Rectal smooth muscle tissue (tissue), 1 donor: Measurements from ENCODE around the gene VN1R4.
"Not testable (repeated sequence)": the region's sequence is repeated elsewhere in the genome, so short reads cannot be mapped to it uniquely, and the experiment has no call there.

Experiments used
- H3K27ac ChIP-seq: one replicate; pipeline ENCODE4 v1.7.0; 2013; ENCODE audit warnings: low read depth, low read length, inconsistent platforms
- H3K27me3 ChIP-seq: one replicate; pipeline ENCODE4 v1.7.0; 2013; ENCODE audit warnings: low read length; ENCODE audit not compliant: control insufficient read depth, insufficient read depth
- H3K36me3 ChIP-seq: one replicate; pipeline ENCODE4 v1.7.0; 2013; ENCODE audit warnings: low read length; ENCODE audit not compliant: control insufficient read depth, insufficient read depth
- H3K4me1 ChIP-seq: one replicate; pipeline ENCODE4 v1.7.0; 2013; ENCODE audit warnings: low read length; ENCODE audit not compliant: control insufficient read depth, insufficient read depth
- H3K4me3 ChIP-seq: one replicate; pipeline ENCODE4 v1.7.0; 2013; ENCODE audit warnings: low read length
- H3K9ac ChIP-seq: one replicate; pipeline ENCODE4 v1.7.0; 2013; ENCODE audit warnings: low read length

The VN1R4 gene

GRCh38 chr19:53267623-53268022, at the start of gene VN1R4:
VN1R4 (minus strand) TSS chr19:53267723; CDS start chr19:53267665, 58 bp downstream.
- H3K27ac ChIP-seq, H3K36me3 ChIP-seq, H3K27me3 ChIP-seq, H3K9ac ChIP-seq, H3K4me1 ChIP-seq, H3K4me3 ChIP-seq: not testable (repeated sequence)

- H3K27ac ChIP-seq, result no peak overlapping the region
- H3K4me3 ChIP-seq, result no peak overlapping the region
- peaks cover under 1% of the 10 kb centered on the region for H3K27me3 ChIP-seq
- H3K4me1 ChIP-seq, result no peaks in the 10 kb centered on the region
- H3K9ac ChIP-seq, result no peak overlapping the region
- H3K36me3 ChIP-seq, result no peaks in the 10 kb centered on the region
These were observed 44.4 kb upstream of the VN1R4 start for GRCh38 chr19:53311897-53312296.

GRCh38 chr19:53311044-53311443, 43.5 kb upstream of the VN1R4 start:
- no peaks in the 10 kb centered on the region for H3K4me1 ChIP-seq
- H3K27me3 ChIP-seq, result peaks cover 5% of the 10 kb centered on the region
- H3K4me3 ChIP-seq, result no peak overlapping the region
- no peaks in the 10 kb centered on the region for H3K36me3 ChIP-seq
- no peak overlapping the region for H3K9ac ChIP-seq
- H3K27ac ChIP-seq, result no peak overlapping the region

GRCh38 chr19:53308339-53308811, 40.9 kb upstream of the VN1R4 start:
- Histone ChIP-seq H3K4me3 (no peak overlapping the region), H3K27ac (no peak overlapping the region), H3K36me3 (no peaks in the 10 kb centered on the region), H3K4me1 (no peaks in the 10 kb centered on the region), H3K27me3 (peaks cover 5% of the 10 kb centered on the region), H3K9ac (no peak overlapping the region)

DNA sequence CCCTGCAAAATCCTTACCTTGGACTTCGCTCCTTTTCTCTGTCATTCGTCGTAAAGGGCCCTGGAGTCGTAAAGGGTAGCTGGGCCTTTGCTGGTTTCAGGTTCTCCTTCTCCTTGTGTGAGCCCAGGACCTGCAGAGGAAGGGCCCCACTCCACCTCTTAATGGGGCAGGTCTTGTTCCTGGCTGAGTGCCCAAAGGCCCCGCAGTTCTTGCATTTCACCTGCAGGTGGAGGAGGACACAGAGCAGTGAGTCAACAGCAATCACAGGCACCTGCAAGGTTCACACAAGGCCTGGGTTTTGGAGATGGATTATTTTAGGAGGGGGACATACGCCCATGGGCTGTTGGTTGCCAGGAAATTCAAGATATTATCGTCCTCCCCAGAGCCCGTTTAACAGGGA, 33.8 kb upstream of the VN1R4 start:
- not testable (repeated sequence) for H3K4me1 ChIP-seq, H3K4me3 ChIP-seq, H3K36me3 ChIP-seq, H3K27me3 ChIP-seq, H3K9ac ChIP-seq, H3K27ac ChIP-seq

DNA sequence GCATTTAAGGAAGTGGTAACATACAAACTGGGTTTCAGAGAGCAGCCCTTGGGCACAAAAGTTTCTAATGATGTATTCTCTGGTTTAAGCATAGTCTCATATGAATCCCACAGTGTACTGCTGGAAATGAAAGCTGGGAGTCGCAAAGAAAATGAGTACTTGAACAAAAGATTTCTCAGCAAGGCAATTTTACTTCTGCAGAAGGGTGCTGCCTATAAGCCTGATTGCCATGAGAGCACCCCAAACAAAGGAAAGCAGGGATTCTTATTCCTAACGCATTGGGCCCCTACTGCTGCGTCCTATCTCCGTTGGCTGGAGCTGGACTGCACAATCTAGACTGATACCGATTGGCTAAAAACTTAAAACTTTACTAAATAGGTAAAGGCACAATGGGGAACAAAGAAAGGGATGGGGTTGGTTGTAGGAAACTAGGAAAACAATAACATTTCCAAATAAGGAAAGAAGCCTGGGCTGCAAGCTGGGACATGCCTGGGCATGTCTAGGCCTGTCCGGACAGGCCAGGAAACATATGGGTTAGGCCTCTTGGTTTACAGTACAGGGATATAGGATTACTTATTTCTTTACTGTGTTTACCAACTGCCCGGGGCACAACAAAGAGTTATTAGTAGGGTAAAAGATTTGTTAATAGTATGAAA, 27.4 kb upstream of the VN1R4 start:
- Histone ChIP-seq H3K4me3 (no peak overlapping the region), H3K9ac (no peak overlapping the region), H3K36me3 (no peaks in the 10 kb centered on the region)

DNA sequence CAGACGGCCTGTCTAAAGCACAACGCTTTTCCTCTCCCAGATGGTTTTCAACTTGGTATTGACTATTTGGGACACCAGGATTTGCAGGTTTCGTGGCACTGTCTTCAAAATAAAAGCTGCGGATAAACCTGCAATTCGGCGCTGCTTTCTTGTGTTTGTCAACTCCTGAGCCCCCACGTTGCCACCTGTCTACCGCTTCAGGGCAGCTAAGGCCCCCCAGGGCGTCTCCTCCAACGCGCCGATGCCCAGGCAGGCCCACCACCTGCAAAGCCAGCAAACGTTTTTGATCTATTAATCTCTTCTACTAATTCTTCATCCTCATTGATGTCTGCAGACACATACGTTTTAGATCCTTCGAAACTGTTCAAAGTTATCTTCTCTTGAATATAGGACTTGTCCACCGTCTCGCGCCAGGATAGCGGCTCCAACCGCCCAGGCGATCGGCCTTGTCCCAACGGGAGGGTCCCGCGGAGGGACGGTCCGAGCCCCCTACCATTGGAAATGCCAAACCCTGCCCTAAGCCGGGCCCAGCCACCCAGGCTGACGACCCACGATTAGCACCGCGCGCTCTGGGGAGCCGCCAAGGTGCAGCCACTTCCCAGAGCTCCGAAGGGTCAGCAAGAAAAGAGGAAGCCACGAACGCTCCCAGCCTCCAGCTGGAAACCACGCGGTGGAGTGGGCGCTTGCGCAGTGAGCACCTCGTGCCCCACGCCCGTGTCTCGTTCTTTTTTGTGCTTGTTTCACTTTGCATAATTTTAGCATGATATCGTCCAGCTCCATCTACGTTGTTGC, 23.4 kb upstream of the VN1R4 start:
- no peak overlapping the region for H3K9ac ChIP-seq
- no peaks in the 10 kb centered on the region for H3K4me1 ChIP-seq
- no peak overlapping the region for H3K4me3 ChIP-seq
- no peak overlapping the region for H3K27ac ChIP-seq
- no peaks in the 10 kb centered on the region for H3K36me3 ChIP-seq
- H3K27me3 ChIP-seq, result no peaks in the 10 kb centered on the region

More for the DNA sequence above, 27.4 kb upstream of the VN1R4 start:
- H3K4me1 ChIP-seq, result no peaks in the 10 kb centered on the region
- no peak overlapping the region for H3K27ac ChIP-seq
- H3K27me3 ChIP-seq, result no peaks in the 10 kb centered on the region

DNA sequence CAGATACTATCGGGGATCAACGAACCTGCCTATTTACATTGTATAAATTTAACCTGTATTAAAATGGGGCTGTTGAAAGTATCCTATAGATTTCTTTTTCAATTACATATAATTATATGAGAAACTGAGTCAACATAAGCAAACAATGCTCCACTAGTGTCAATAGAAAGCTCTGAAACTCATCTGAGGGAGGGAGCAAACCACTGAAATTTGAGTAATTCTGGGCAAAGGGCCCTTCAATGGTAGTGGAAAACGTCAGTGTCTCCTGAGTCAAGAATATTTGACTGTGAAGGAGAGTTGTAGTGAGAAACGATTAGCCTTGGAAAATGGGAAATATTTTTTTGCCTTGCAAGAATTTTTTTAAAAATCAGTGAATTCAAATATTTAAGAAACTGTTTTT, 17.6 kb upstream of the VN1R4 start:
- H3K9ac ChIP-seq, result no peak overlapping the region
- no peaks in the 10 kb centered on the region for H3K27me3 ChIP-seq
- no peaks in the 10 kb centered on the region for H3K36me3 ChIP-seq
- no peak overlapping the region for H3K4me3 ChIP-seq
- no peak overlapping the region for H3K27ac ChIP-seq
- H3K4me1 ChIP-seq, result no peaks in the 10 kb centered on the region

DNA sequence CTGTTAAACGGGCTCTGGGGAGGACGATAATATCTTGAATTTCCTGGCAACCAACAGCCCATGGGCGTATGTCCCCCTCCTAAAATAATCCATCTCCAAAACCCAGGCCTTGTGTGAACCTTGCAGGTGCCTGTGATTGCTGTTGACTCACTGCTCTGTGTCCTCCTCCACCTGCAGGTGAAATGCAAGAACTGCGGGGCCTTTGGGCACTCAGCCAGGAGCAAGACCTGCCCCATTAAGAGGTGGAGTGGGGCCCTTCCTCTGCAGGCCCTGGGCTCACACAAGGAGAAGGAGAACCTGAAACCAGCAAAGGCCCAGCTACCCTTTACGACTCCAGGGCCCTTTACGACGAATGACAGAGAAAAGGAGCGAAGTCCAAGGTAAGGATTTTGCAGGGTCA, 14.4 kb upstream of the VN1R4 start:
- H3K36me3 ChIP-seq, H3K4me3 ChIP-seq, H3K4me1 ChIP-seq, H3K27ac ChIP-seq, H3K9ac ChIP-seq, H3K27me3 ChIP-seq: not testable (repeated sequence)

DNA sequence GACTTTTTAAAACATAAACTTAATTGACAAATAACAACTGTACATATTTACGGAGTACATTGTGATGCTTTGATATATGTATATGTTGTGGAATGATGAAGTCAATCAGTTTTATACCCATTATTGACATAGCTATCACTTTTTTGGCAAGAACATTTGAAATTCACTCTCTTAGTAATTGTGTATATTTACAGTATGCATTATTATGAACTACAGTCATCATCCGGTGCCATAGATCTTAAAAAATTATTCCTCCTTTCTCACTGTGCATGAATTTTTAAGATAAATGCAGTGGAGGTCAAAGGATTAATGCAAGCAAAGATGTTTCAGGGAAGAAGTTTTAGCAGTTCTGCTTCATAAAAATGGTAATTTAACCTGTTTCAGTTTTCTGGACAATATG, 8.0 kb upstream of the VN1R4 start:
- Histone ChIP-seq H3K4me1 (no peaks in the 10 kb centered on the region), H3K36me3 (no peaks in the 10 kb centered on the region), H3K4me3 (no peak overlapping the region), H3K27me3 (no peaks in the 10 kb centered on the region), H3K27ac (no peak overlapping the region), H3K9ac (no peak overlapping the region)

DNA sequence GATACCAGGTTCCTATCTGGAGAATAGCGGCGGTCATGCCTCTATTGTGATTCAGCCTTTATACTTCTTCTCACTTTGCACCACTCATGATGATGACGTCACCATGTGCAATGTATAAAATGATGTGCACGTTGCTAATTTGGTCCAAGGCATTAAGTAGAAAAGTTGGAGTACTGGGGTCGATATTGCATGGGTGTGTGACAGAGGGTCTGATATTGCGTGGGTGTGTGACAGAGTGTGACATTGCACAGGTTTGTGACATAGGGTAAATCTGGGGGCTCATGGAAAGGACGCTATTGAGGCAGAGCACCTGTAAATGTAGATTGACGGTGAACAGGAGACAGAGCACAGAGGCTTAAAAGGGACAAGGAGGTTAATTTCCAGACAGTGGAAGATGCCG, 4.5 kb upstream of the VN1R4 start:
- H3K4me3 ChIP-seq, result no peak overlapping the region
- H3K27ac ChIP-seq, result no peak overlapping the region
- no peaks in the 10 kb centered on the region for H3K36me3 ChIP-seq
- H3K27me3 ChIP-seq, result no peaks in the 10 kb centered on the region
- H3K4me1 ChIP-seq, result no peaks in the 10 kb centered on the region
- no peak overlapping the region for H3K9ac ChIP-seq

GRCh38 chr19:53269861-53270260, 2.3 kb upstream of the VN1R4 start:
- H3K36me3 ChIP-seq, H3K9ac ChIP-seq, H3K4me1 ChIP-seq, H3K4me3 ChIP-seq, H3K27me3 ChIP-seq, H3K27ac ChIP-seq: not testable (repeated sequence)
